Calu3 (cell line): ENCODE data around the gene CCHCR1. TPM values are rescaled to one million over a fixed set of nuclear protein-coding genes. Genes with fewer than 3 reads are reported as not detected.

Experiments used
- BruUV-seq: library from RNA; stranded (reverse); fragments of 400-500 nt; replicated peaks from 2 replicates; lab custom pipeline; 2021; lab: Mats Ljungman, UMichigan
- CTCF ChIA-PET: fragments of 300-600 bp; sonication (Branson Sonifier 250); formaldehyde crosslinking; loops from one replicate; lab custom pipeline; 2022; ENCODE audit warnings: antibody characterized with exemption; lab: Charles Lee
- DNase-seq: peaks from one replicate; pipeline ENCODE4 v3.0.0; 2022
- H3K27ac Mint-ChIP-seq: one replicate; pipeline ENCODE4 v1.8.0; 2022; ENCODE audit warnings: mixed read lengths; ENCODE audit not compliant: unreplicated experiment
- H3K27me3 Mint-ChIP-seq: one replicate; pipeline ENCODE4 v1.8.0; 2022; ENCODE audit warnings: mixed read lengths; ENCODE audit not compliant: unreplicated experiment
- H3K36me3 Mint-ChIP-seq: one replicate; pipeline ENCODE4 v1.8.0; 2022; ENCODE audit warnings: mild to moderate bottlenecking, moderate library complexity, mixed read lengths; ENCODE audit not compliant: insufficient read depth, unreplicated experiment
- H3K4me1 Mint-ChIP-seq: one replicate; pipeline ENCODE4 v1.8.0; 2022; ENCODE audit warnings: mild to moderate bottlenecking, low read depth, mixed read lengths; ENCODE audit not compliant: unreplicated experiment
- H3K4me3 Mint-ChIP-seq: one replicate; pipeline ENCODE4 v1.8.0; 2022; ENCODE audit warnings: mild to moderate bottlenecking, low read depth, moderate library complexity, mixed read lengths; ENCODE audit not compliant: unreplicated experiment
- H3K9me3 Mint-ChIP-seq: one replicate; pipeline ENCODE4 v1.8.0; 2022; ENCODE audit warnings: low read depth, mixed read lengths; ENCODE audit not compliant: unreplicated experiment
- CTCF ChIP-seq: fragments of 200-600 bp; IDR thresholded peaks from one replicate; pipeline ENCODE4 v1.8.0; 2022; ENCODE audit warnings: antibody characterized with exemption; ENCODE audit not compliant: unreplicated experiment
- intact Hi-C: fragments of 100-400 bp; cut with micrococcal nuclease; formaldehyde crosslinking; loops from one replicate; pipeline ENCODE4 v1.10.0; 2022; ENCODE audit not compliant: unreplicated experiment
- total RNA-seq: library from RNA; stranded (reverse); gene quantifications from 2 replicates; pipeline ENCODE4 v1.2.3, GENCODE V29; 2022

Gene CCHCR1
- total RNA-seq, 1 experiment from 2014 or later = 105 TPM

- no peak for DNase-seq
- Mint-ChIP-seq H3K4me3 (no peak overlapping the region), H3K9me3 (no peaks in the 10 kb centered on the region), H3K4me1 (peaks cover 15% of the 10 kb centered on the region), H3K36me3 (peaks cover 61% of the 10 kb centered on the region), H3K27me3 (no peaks in the 10 kb centered on the region), H3K27ac (no peak overlapping the region)
- BruUV-seq = no TSS peak
- intact Hi-C loops = no loop called here
- CTCF ChIA-PET = interaction anchor here (0.7 to 1.2 kb wide), 4 partner anchors 11 to 446 kb away, joined by 3 to 6 read pairs (median 3); partner anchors contain the start of gene PSORS1C1
- no peak for TF ChIP-seq CTCF
These were observed 4.8 kb downstream of the CCHCR1 start for GRCh38 chr6:31152781-31153180.

- intact Hi-C loops = no loop called here
- Mint-ChIP-seq H3K36me3 (peaks cover 59% of the 10 kb centered on the region), H3K9me3 (no peaks in the 10 kb centered on the region), H3K4me1 (no peaks in the 10 kb centered on the region), H3K4me3 (no peak overlapping the region), H3K27me3 (no peaks in the 10 kb centered on the region), H3K27ac (no peak overlapping the region)
- TF ChIP-seq CTCF = no peak
- no TSS peak for BruUV-seq
- CTCF ChIA-PET = interaction anchor here (0.6 to 1.8 kb wide), 2 partner anchors 8 to 44 kb away, joined by 3 to 7 read pairs; partner anchors contain the start of genes CCHCR1 and TCF19
- DNase-seq = no peak
These were observed 7.7 kb downstream of the CCHCR1 start for GRCh38 chr6:31149827-31150447.

GRCh38 chr6:31145386-31145785 lies 12.2 kb downstream of the CCHCR1 start:
- intact Hi-C loops = no loop called here
- no TSS peak for BruUV-seq
- H3K27me3 Mint-ChIP-seq = no peaks in the 10 kb centered on the region

GRCh38 chr6:31144970-31145340 lies 12.6 kb downstream of the CCHCR1 start:
- Mint-ChIP-seq H3K9me3 (no peaks in the 10 kb centered on the region), H3K27me3 (no peaks in the 10 kb centered on the region), H3K4me3 (no peak overlapping the region), H3K27ac (no peak overlapping the region), H3K36me3 (peaks cover 44% of the 10 kb centered on the region), H3K4me1 (peaks cover 1% of the 10 kb centered on the region)
- TF ChIP-seq CTCF = no peak
- CTCF ChIA-PET = interaction anchor here (0.6 to 3.1 kb wide), 4 partner anchors 9 to 58 kb away, joined by 3 to 8 read pairs (median 6); partner anchors contain the start of genes CCHCR1 and TCF19
- intact Hi-C loops = no loop called here
- no peak for DNase-seq
- no TSS peak for BruUV-seq

More at GRCh38 chr6:31145386-31145785, 12.2 kb downstream of the CCHCR1 start:
- Mint-ChIP-seq H3K4me1 (no peaks in the 10 kb centered on the region), H3K9me3 (no peaks in the 10 kb centered on the region), H3K36me3 (peaks cover 45% of the 10 kb centered on the region), H3K4me3 (no peak overlapping the region), H3K27ac (no peak overlapping the region)
- TF ChIP-seq CTCF = no peak
- DNase-seq = no peak
- CTCF ChIA-PET = interaction anchor here (0.5 to 3.1 kb wide), 4 partner anchors 10 to 218 kb away, joined by 4 to 8 read pairs (median 6); partner anchors contain the start of genes CCHCR1 and TCF19
